ENCODE measurements around the gene CD27. TPM values are rescaled to one million over a fixed set of nuclear protein-coding genes. Genes with fewer than 3 reads are reported as not detected.

The CD27 gene
- total and polyA plus RNA-seq, 2 experiments from 2014 or later, result 0.53 TPM; not detected in 1

GRCh38 chr12:6493497-6494257 lies 48.9 kb downstream of the CD27 start, which contains the start of gene NCAPD2:
Gene NCAPD2, plus strand, starts transcription at chr12:6494102. Its CDS starts 997 bp downstream, at chr12:6495099.
- DNase-seq (ENCODE audit: low spot score) (peak; percentile 97), ATAC-seq (peak; percentile 92)
- H3K4me3 ChIP-seq, result peak within 1 kb of the TSS; percentile 70
- H3K79me2 ChIP-seq (replicated peaks; ENCODE audit: insufficient read depth), result peaks cover 56% of the 10 kb centered on the region
- TF ChIP-seq ZNF331 (CRISPR knock-in tag; IDR thresholded peaks at IDR 0.05; ENCODE audit: low read depth) (no peak), POLR2AphosphoS5 (IDR thresholded peaks at IDR 0.05; ENCODE audit: low read depth) (peak; percentile 81)
- TF ChIP-seq, protein P1, sequence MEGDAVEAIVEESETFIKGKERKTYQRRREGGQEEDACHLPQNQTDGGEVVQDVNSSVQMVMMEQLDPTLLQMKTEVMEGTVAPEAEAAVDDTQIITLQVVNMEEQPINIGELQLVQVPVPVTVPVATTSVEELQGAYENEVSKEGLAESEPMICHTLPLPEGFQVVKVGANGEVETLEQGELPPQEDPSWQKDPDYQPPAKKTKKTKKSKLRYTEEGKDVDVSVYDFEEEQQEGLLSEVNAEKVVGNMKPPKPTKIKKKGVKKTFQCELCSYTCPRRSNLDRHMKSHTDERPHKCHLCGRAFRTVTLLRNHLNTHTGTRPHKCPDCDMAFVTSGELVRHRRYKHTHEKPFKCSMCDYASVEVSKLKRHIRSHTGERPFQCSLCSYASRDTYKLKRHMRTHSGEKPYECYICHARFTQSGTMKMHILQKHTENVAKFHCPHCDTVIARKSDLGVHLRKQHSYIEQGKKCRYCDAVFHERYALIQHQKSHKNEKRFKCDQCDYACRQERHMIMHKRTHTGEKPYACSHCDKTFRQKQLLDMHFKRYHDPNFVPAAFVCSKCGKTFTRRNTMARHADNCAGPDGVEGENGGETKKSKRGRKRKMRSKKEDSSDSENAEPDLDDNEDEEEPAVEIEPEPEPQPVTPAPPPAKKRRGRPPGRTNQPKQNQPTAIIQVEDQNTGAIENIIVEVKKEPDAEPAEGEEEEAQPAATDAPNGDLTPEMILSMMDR (conservative IDR thresholded peaks at IDR 0.05; ENCODE audit: low read depth in 2 of 2), result peak in 1 of 2 experiments; percentile 27; a peak in 2 of 4 replicates
- peaks cover 26% of the 10 kb centered on the region for H3K36me3 ChIP-seq (ENCODE audit: insufficient read depth)
- H3K4me2 ChIP-seq, result peak within 1 kb of the TSS; percentile 88
- Mint-ChIP-seq H3K4me1 (peaks cover 13% of the 10 kb centered on the region; the same call in 2 of the 3 replicates), H3K9me3 (no peaks in the 10 kb centered on the region), H3K27me3 (ENCODE audit: insufficient read depth, low read depth, poor library complexity) (peaks cover 4% of the 10 kb centered on the region), H3K27ac (peak within 1 kb of the TSS; percentile 98), H3K4me3 (peak within 1 kb of the TSS; percentile 97), H3K36me3 (ENCODE audit: low read depth) (peaks cover 48% of the 10 kb centered on the region)
- H3K4me1 ChIP-seq (ENCODE audit: insufficient read depth), result peaks cover 27% of the 10 kb centered on the region
- peaks cover 14% of the 10 kb centered on the region for H4K20me1 ChIP-seq (replicated peaks; ENCODE audit: insufficient read depth)
- peak within 1 kb of the TSS; percentile 99 for H3K27ac ChIP-seq (ENCODE audit: low read depth)
- H2AFZ ChIP-seq, result peak within 1 kb of the TSS; percentile 39; the same call in 1 of the 2 replicates
- H3K27me3 ChIP-seq (ENCODE audit: insufficient read depth), result no peaks in the 10 kb centered on the region
- H3K9me2 ChIP-seq (ENCODE audit: insufficient read depth), result no peaks in the 10 kb centered on the region
- H3F3A ChIP-seq (replicated peaks; ENCODE audit: low read depth), result peaks cover 8% of the 10 kb centered on the region; the same call in 1 of the 2 replicates

DNA sequence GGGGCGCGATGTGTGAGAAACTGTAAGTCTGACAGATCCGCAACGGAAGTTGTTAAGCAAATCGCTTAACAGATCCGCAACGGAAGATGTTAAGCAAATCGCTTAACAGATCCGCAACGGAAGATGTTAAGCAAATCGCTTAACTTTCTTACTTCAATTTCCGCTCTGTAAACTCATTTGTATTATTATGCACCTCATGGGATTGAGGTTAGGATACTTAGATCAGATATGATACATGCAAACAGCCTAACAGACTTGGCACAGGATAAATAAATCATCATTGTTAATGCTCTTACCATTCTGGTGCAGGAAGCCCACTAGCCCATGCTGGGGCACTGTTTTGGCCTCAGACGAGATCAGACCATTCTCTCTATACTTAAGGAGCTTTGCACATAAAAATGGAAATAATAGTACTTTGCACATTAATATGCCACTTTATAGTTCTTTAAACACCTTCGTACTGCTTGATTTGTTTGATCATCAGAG lies 49.5 kb downstream of the CD27 start:
- TF ChIP-seq, protein P2, sequence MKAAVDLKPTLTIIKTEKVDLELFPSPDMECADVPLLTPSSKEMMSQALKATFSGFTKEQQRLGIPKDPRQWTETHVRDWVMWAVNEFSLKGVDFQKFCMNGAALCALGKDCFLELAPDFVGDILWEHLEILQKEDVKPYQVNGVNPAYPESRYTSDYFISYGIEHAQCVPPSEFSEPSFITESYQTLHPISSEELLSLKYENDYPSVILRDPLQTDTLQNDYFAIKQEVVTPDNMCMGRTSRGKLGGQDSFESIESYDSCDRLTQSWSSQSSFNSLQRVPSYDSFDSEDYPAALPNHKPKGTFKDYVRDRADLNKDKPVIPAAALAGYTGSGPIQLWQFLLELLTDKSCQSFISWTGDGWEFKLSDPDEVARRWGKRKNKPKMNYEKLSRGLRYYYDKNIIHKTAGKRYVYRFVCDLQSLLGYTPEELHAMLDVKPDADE (IDR thresholded peaks at IDR 0.05), result no peak
- TF ChIP-seq, protein P1 (conservative IDR thresholded peaks at IDR 0.05; ENCODE audit: low read depth in 2 of 2), result peak in 1 of 2 experiments; percentile 33; a peak in 2 of 4 replicates
- TF ChIP-seq NANOG (IDR thresholded peaks at IDR 0.05; ENCODE audit: borderline replicate concordance) (no peak), ZNF462 (CRISPR knock-in tag; IDR thresholded peaks at IDR 0.05) (no peak)
- Mint-ChIP-seq H3K4me3 (peak overlapping the region; percentile 97), H3K9me3 (no peaks in the 10 kb centered on the region), H3K27me3 (ENCODE audit: insufficient read depth, low read depth, poor library complexity) (peaks cover 4% of the 10 kb centered on the region), H3K27ac (peak overlapping the region; percentile 97), H3K4me1 (peaks cover 13% of the 10 kb centered on the region; the same call in 2 of the 3 replicates), H3K36me3 (ENCODE audit: low read depth) (peaks cover 54% of the 10 kb centered on the region)
- H3K4me3 ChIP-seq, result peak overlapping the region; percentile 70
- H3K4me2 ChIP-seq, result peak overlapping the region; percentile 81
- H3K4me1 ChIP-seq (ENCODE audit: insufficient read depth), result peaks cover 27% of the 10 kb centered on the region
- peaks cover 14% of the 10 kb centered on the region for H4K20me1 ChIP-seq (replicated peaks; ENCODE audit: insufficient read depth)
- peaks cover 27% of the 10 kb centered on the region for H3K36me3 ChIP-seq (ENCODE audit: insufficient read depth)
- H3K9me2 ChIP-seq (ENCODE audit: insufficient read depth), result no peaks in the 10 kb centered on the region
- H3K27ac ChIP-seq (ENCODE audit: low read depth), result peak overlapping the region; percentile 53
- H3K79me2 ChIP-seq (replicated peaks; ENCODE audit: insufficient read depth), result peaks cover 60% of the 10 kb centered on the region
- H2AFZ ChIP-seq, result no peak overlapping the region
- H3K27me3 ChIP-seq (ENCODE audit: insufficient read depth), result no peaks in the 10 kb centered on the region
- H3F3A ChIP-seq (replicated peaks; ENCODE audit: low read depth), result peaks cover 8% of the 10 kb centered on the region; the same call in 1 of the 2 replicates
- DNase-seq (ENCODE audit: low spot score) (peak; percentile 18), ATAC-seq (no peak)
